Prostate gland (tissue), 2 donors: ENCODE measurements around the gene SLTM.
"Not testable (repeated sequence)": the region's sequence is repeated elsewhere in the genome, so short reads cannot be mapped to it uniquely, and the experiment has no call there.

Experiments used
- CTCF ChIP-seq, 4 experiments: fragments of 200-600 bp in 2 of 4; fragments of 450-650 bp in 2 of 4; sonication (generic) in 2 of 4; IDR thresholded peaks; 1 replicate in 3 of 4; 2 replicates in 1 of 4; pipeline ENCODE4 v1.5.1; 2016 to 2019; ENCODE audit warnings: antibody characterized with exemption in 4 of 4, mild to moderate bottlenecking in 2 of 4, moderate library complexity in 2 of 4
- POLR2A ChIP-seq: fragments of 450-650 bp; IDR thresholded peaks from one replicate; pipeline ENCODE4 v1.6.1; 2016; ENCODE audit warnings: antibody characterized with exemption, mild to moderate bottlenecking

DNA sequence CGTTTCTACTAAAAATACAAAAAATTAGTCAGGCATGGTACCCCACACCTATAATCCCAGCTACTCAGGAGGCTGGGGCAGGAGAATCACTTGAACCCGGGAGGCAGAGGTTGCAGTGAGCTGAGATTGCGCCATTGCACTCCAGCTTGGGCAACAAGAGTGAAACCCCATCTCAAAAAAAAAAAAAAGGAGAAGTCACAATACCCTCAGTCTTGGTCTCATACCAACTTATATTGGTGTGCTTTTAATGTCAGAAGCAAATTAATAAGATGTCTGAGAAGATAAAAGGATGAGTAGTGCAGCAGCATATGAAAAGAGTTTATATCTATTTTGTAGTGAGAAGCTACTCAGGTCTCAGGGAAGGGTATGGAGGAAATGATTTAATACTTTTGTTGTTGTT lies 49.6 kb downstream of the SLTM start:
- TF ChIP-seq CTCF (IDR thresholded peaks at IDR 0.05); POLR2A: not testable (repeated sequence)
